A549 (cell line): ENCODE results near the gene EHD2. TPM values are rescaled to one million over a fixed set of nuclear protein-coding genes. Genes with fewer than 3 reads are reported as not detected.

ENCODE experiments used
- ATAC-seq, 2 experiments: fragments of 200-7000 bp in 1 of 2; fragments of >200 bp in 1 of 2; cut with Nextera tagmentation in 1 of 2; cut with Tn5 transposase in 1 of 2; 3 replicates each; pipeline versions ENCODE4 v1.8.0 to v1.9.1; 2018 to 2020; ENCODE audit warnings: mild to moderate bottlenecking in 1 of 2, moderate library complexity in 1 of 2
- CTCF ChIA-PET: fragments of 300-600 bp; sonication (Branson Sonifier 250); formaldehyde crosslinking; extraction: SDS; loops from one replicate; lab custom pipeline; 2021; ENCODE audit warnings: antibody characterized with exemption, inconsistent platforms; lab: Yijun Ruan, JAX
- POLR2A ChIA-PET: fragments of 350-600 bp; formaldehyde crosslinking; extraction: SDS; loops from one replicate; lab custom pipeline; 2021; ENCODE audit warnings: antibody characterized with exemption, inconsistent platforms; lab: Yijun Ruan, JAX
- DNase-seq, 2 experiments: peaks; one replicate each; pipeline versions ENCODE4 v3.0.0 to v3.0.0-alpha.2; 2011 to 2016; ENCODE audit warnings: low read depth in 1 of 2, low spot score in 1 of 2
- FAIRE-seq: peaks from 2 replicates; lab custom pipeline; 2011; peaks lifted over from hg19 to GRCh38; lab: Jason Lieb, UNC
- H3K27ac ChIP-seq, 2 experiments: fragments of >200 bp; sonication (Bioruptor Twin); formaldehyde crosslinking; 3 replicates each; pipeline ENCODE4 v1.5.1; 2016 to 2017
- H3K4me1 ChIP-seq: fragments of >200 bp; sonication (Bioruptor Twin); formaldehyde crosslinking; 3 replicates; pipeline ENCODE4 v1.6.1; 2016
- H3K4me2 ChIP-seq: fragments of >200 bp; sonication (Bioruptor Twin); formaldehyde crosslinking; 3 replicates; pipeline ENCODE4 v1.6.1; 2016
- H3K4me3 ChIP-seq: fragments of >200 bp; sonication (Bioruptor Twin); formaldehyde crosslinking; 3 replicates; pipeline ENCODE4 v1.5.1; 2016
- H3K9me3 ChIP-seq: fragments of >200 bp; sonication (Bioruptor Twin); formaldehyde crosslinking; 3 replicates; pipeline ENCODE4 v1.6.1; 2016
- CBX2 ChIP-seq: fragments of 200-600 bp; sonication (generic); IDR thresholded peaks from 2 replicates; pipeline ENCODE4 v1.6.1; 2016; ENCODE audit warnings: low read depth, mild to moderate bottlenecking, borderline replicate concordance
- CBX8 ChIP-seq: fragments of 200-600 bp; sonication (generic); IDR thresholded peaks from 2 replicates; pipeline ENCODE4 v1.6.1; 2016
- CHD2 ChIP-seq: fragments of 150-350 bp; IDR thresholded peaks from 2 replicates; pipeline ENCODE4 v1.6.1; 2014; ENCODE audit warnings: low read length; ENCODE audit not compliant: partially characterized antibody
- CHD4 ChIP-seq: fragments of 200-600 bp; sonication (generic); IDR thresholded peaks from 2 replicates; pipeline ENCODE4 v1.6.1; 2016; ENCODE audit warnings: antibody characterized with exemption, mild to moderate bottlenecking, borderline replicate concordance
- EHF ChIP-seq: fragments of 250-450 bp; sonication (Bioruptor Pico); IDR thresholded peaks from 2 replicates; pipeline ENCODE4 v1.5.0; 2020; ENCODE audit warnings: mild to moderate bottlenecking
- EP300 ChIP-seq, 2 experiments: fragments of >200 bp; sonication (Bioruptor Twin); formaldehyde crosslinking; IDR thresholded peaks; 2 replicates in 1 of 2; 3 replicates in 1 of 2; pipeline ENCODE4 v1.6.1; 2016 to 2017
- ESRRA ChIP-seq: fragments of 150-350 bp; IDR thresholded peaks from 2 replicates; pipeline ENCODE4 v1.6.1; 2014; ENCODE audit warnings: mild to moderate bottlenecking, low read length, borderline replicate concordance
- FOSB ChIP-seq: fragments of 250-450 bp; sonication (Bioruptor Pico); IDR thresholded peaks from 2 replicates; pipeline ENCODE4 v1.5.0; 2020; ENCODE audit warnings: mild to moderate bottlenecking, moderate library complexity
- FOSL2 ChIP-seq, 2 experiments: fragments of 450-650 bp in 1 of 2; fragments of >200 bp in 1 of 2; sonication (Bioruptor Twin) in 1 of 2; formaldehyde crosslinking; IDR thresholded peaks; 2 replicates each; pipeline versions ENCODE4 v1.5.0 to v1.6.1; 2016 to 2020; ENCODE audit warnings: mild to moderate bottlenecking in 1 of 2, moderate library complexity in 1 of 2
- HOXB5 ChIP-seq: fragments of 250-450 bp; sonication (Bioruptor Pico); IDR thresholded peaks from 2 replicates; pipeline ENCODE4 v1.5.0; 2020; ENCODE audit warnings: mild to moderate bottlenecking, moderate library complexity
- JUNB ChIP-seq: fragments of >200 bp; sonication (Bioruptor Twin); formaldehyde crosslinking; IDR thresholded peaks from 2 replicates; pipeline ENCODE4 v1.6.1; 2016
- KDM1A ChIP-seq: fragments of 200-600 bp; sonication (generic); IDR thresholded peaks from 2 replicates; pipeline ENCODE4 v1.6.1; 2016; ENCODE audit warnings: low read depth, mild to moderate bottlenecking
- MAFK ChIP-seq: fragments of 450-650 bp; IDR thresholded peaks from 2 replicates; pipeline ENCODE4 v1.6.1; 2014; ENCODE audit not compliant: partially characterized antibody
- MAX ChIP-seq: IDR thresholded peaks from 2 replicates; pipeline ENCODE4 v1.6.1; 2012
- NFE2L2 ChIP-seq: fragments of 150-350 bp; conservative IDR thresholded peaks from 2 replicates; pipeline ENCODE4 v1.6.1; 2014; ENCODE audit warnings: low read length
- NR3C1 ChIP-seq: fragments of >200 bp; sonication (Bioruptor Twin); formaldehyde crosslinking; IDR thresholded peaks from 3 replicates; pipeline ENCODE4 v1.6.1; 2017
- POLR2A ChIP-seq: IDR thresholded peaks from 2 replicates; pipeline ENCODE4 v1.6.1; 2012; ENCODE audit warnings: mild to moderate bottlenecking, low read length
- RNF2 ChIP-seq: fragments of 200-600 bp; sonication (generic); IDR thresholded peaks from 2 replicates; pipeline ENCODE4 v1.6.1; 2016; ENCODE audit warnings: low read depth, mild to moderate bottlenecking, antibody characterized with exemption, moderate library complexity, borderline replicate concordance
- SMC3 ChIP-seq: fragments of >200 bp; sonication (Bioruptor Twin); formaldehyde crosslinking; IDR thresholded peaks from 3 replicates; pipeline ENCODE4 v1.6.1; 2018; ENCODE audit warnings: inconsistent platforms
- SREBF2 ChIP-seq: fragments of 450-650 bp; IDR thresholded peaks from 2 replicates; pipeline ENCODE4 v1.6.1; 2014; ENCODE audit warnings: mild to moderate bottlenecking, moderate library complexity
- TFCP2L1 ChIP-seq: fragments of 250-450 bp; sonication (Bioruptor Pico); IDR thresholded peaks from 2 replicates; pipeline ENCODE4 v1.5.0; 2021; ENCODE audit warnings: mild to moderate bottlenecking
- ZFP36 ChIP-seq: fragments of 450-650 bp; IDR thresholded peaks from 2 replicates; pipeline ENCODE4 v1.6.1; 2014; ENCODE audit warnings: borderline replicate concordance; ENCODE audit not compliant: partially characterized antibody
- ZNF302 ChIP-seq: fragments of 250-450 bp; sonication (Bioruptor Pico); IDR thresholded peaks from 2 replicates; pipeline ENCODE4 v1.9.0; 2021; ENCODE audit warnings: inconsistent platforms, mild to moderate bottlenecking, moderate library complexity
- WGBS: methylation state at CpG from one replicate; pipeline ENCODE4 v1.1.6; 2017; ENCODE audit errors: missing lambda C conversion rate; 5-methylcytosine and 5-hydroxymethylcytosine counted together
- polyA plus RNA-seq, 4 experiments: library from polyadenylated mRNA; depleted of rRNA in 3 of 4; stranded (reverse); fragments of >200 nt; fragmentation: RNase III in 1 of 4; extraction: RNeasy Plus Mini Kit Qiagen cat#74134 plus additional on column Dnase treatment in 1 of 4; gene quantifications; 2 replicates in 3 of 4; 3 replicates in 1 of 4; pipeline ENCODE4 v1.2.3, GENCODE V29; 2011 to 2017
- TF ChIP-seq, protein P1 (sequence below): fragments of >200 bp; sonication (Bioruptor Twin); formaldehyde crosslinking; IDR thresholded peaks from 3 replicates; pipeline ENCODE4 v1.6.1; 2016
- TF ChIP-seq, protein P2 (sequence below): fragments of 250-450 bp; sonication (Bioruptor Pico); IDR thresholded peaks from 2 replicates; pipeline ENCODE4 v1.5.0; 2021; ENCODE audit warnings: mild to moderate bottlenecking, moderate library complexity, borderline replicate concordance
- TF ChIP-seq, protein P3 (sequence below): fragments of 250-450 bp; sonication (Bioruptor Pico); IDR thresholded peaks from 2 replicates; pipeline ENCODE4 v1.5.0; 2020; ENCODE audit warnings: low read depth, mild to moderate bottlenecking, moderate library complexity

The EHD2 gene
- polyA plus RNA-seq, 2 of the 4 experiments (the other 2 are of a cell fraction) = 32.3 to 105 TPM

DNA sequence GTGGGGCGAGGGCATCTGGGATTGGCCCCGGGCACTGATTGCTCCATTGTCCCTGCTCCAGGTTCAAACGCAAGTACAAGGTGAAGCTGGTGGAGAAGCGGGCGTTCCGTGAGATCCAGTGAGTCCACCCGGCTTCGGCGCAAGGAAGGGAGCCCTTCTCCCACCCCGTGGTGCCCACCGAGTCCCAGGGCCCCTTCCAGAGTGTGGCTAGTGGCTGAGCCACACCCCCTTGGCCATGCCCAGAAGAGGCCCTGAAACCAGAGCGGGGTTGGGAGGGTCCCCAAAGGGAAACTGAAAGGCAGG lies 43.4 kb downstream of the EHD2 start:
- TF ChIP-seq FOSB (CRISPR knock-in tag) (no peak), CHD2 (no peak), ZFP36 (no peak), MAFK (no peak), MAX (no peak), EP300 (IDR thresholded peaks at IDR 0.05) (no peak), CHD4 (no peak), NR3C1 (no peak)
- TF ChIP-seq, protein P1, sequence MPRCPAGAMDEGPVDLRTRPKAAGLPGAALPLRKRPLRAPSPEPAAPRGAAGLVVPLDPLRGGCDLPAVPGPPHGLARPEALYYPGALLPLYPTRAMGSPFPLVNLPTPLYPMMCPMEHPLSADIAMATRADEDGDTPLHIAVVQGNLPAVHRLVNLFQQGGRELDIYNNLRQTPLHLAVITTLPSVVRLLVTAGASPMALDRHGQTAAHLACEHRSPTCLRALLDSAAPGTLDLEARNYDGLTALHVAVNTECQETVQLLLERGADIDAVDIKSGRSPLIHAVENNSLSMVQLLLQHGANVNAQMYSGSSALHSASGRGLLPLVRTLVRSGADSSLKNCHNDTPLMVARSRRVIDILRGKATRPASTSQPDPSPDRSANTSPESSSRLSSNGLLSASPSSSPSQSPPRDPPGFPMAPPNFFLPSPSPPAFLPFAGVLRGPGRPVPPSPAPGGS = no peak
- no peak overlapping the region for H3K4me3 ChIP-seq
- no peak for FAIRE-seq
- H3K4me1 ChIP-seq = no peaks in the 10 kb centered on the region; the same call in 2 of the 3 replicates
- no peak; a peak in 1 of 6 replicates for ATAC-seq
- H3K9me3 ChIP-seq = no peaks in the 10 kb centered on the region
- CTCF ChIA-PET = interaction anchor here (0.8 to 42.0 kb wide), 7 partner anchors 9 to 48 kb away, joined by 4 to 1389 read pairs (median 16); partner anchors contain the start of gene EHD2
- no peak overlapping the region for H3K4me2 ChIP-seq
- DNase-seq = no peak
- 92% methylated on average over 12 of the region's 12 CpGs for WGBS
- H3K27ac ChIP-seq = no peak overlapping the region
- POLR2A ChIA-PET = interaction anchor here (0.5 to 1.1 kb wide), 2 partner anchors 11 to 342 kb away, joined by 3 read pairs; partner anchors contain the start of gene NOP53

DNA sequence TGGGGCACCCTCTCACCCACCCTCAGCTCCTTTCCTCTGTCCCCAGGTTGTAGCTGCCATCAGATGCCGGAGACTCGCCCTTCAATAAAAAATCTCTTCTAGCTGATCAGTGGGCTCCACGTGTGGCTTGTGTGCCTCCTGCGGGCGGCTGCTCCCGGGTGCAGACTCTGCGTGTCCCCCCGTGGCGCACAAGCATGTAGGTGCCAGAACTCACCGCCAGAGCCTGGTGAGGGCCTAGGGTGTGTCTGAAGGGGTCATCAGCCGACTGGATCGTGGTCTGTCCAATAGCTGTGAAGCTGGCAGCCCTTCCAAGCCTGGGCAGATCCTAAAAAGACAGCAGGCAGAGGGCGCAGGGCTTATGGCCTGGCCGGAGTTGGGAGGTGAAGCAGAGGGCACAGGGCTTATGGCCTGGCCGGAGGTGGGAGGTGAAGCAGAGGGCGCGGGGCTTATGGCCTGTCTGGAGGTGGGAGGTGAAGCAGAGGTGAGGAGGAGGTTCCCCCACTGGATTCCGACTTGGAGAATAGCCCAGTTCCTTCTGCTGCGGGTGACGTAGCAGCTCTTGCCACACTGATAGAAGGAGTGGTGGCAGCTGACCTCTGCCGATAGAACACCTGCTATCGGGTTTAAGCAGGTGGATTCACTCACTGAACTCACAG lies 43.9 kb downstream of the EHD2 start:
- DNase-seq = no peak
- CTCF ChIA-PET = interaction anchor here (0.9 to 42.0 kb wide), 7 partner anchors 8 to 112 kb away, joined by 4 to 1389 read pairs (median 16); partner anchors contain the start of gene EHD2
- no peak for FAIRE-seq
- POLR2A ChIA-PET = interaction anchor here (0.6 kb wide), 1 partner anchor 33 kb away, joined by 4 read pairs; no protein-coding TSS in a partner anchor
- Histone ChIP-seq H3K4me3 (no peak overlapping the region), H3K4me1 (no peaks in the 10 kb centered on the region; the same call in 2 of the 3 replicates), H3K4me2 (no peak overlapping the region), H3K9me3 (no peaks in the 10 kb centered on the region), H3K27ac (no peak overlapping the region)
- peak; percentile 5 to 11; a peak in 3 of 6 replicates for ATAC-seq
- 91% methylated on average over 18 of the region's 22 CpGs for WGBS
- TF ChIP-seq SMC3 = no peak
- no peak for TF ChIP-seq JUNB
- TF ChIP-seq CHD4 = no peak
- no peak for TF ChIP-seq FOSL2 (IDR thresholded peaks at IDR 0.05)
- TF ChIP-seq FOSL2 (CRISPR knock-in tag; IDR thresholded peaks at IDR 0.05) = no peak
- TF ChIP-seq ZNF302 (CRISPR knock-in tag) = no peak
- TF ChIP-seq, protein P2, sequence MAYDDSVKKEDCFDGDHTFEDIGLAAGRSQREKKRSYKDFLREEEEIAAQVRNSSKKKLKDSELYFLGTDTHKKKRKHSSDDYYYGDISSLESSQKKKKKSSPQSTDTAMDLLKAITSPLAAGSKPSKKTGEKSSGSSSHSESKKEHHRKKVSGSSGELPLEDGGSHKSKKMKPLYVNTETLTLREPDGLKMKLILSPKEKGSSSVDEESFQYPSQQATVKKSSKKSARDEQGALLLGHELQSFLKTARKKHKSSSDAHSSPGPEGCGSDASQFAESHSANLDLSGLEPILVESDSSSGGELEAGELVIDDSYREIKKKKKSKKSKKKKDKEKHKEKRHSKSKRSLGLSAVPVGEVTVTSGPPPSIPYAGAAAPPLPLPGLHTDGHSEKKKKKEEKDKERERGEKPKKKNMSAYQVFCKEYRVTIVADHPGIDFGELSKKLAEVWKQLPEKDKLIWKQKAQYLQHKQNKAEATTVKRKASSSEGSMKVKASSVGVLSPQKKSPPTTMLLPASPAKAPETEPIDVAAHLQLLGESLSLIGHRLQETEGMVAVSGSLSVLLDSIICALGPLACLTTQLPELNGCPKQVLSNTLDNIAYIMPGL (CRISPR knock-in tag) = no peak
- TF ChIP-seq HOXB5 (CRISPR knock-in tag) = no peak
- TF ChIP-seq ESRRA = no peak
- TF ChIP-seq POLR2A = no peak
- TF ChIP-seq KDM1A = no peak
- no peak for TF ChIP-seq NFE2L2
- no peak for TF ChIP-seq SREBF2
- TF ChIP-seq CBX8 = no peak
- TF ChIP-seq RNF2 = no peak
- TF ChIP-seq EP300 (IDR thresholded peaks at IDR 0.05) = no peak
- no peak for TF ChIP-seq CBX2
- TF ChIP-seq, protein P3, sequence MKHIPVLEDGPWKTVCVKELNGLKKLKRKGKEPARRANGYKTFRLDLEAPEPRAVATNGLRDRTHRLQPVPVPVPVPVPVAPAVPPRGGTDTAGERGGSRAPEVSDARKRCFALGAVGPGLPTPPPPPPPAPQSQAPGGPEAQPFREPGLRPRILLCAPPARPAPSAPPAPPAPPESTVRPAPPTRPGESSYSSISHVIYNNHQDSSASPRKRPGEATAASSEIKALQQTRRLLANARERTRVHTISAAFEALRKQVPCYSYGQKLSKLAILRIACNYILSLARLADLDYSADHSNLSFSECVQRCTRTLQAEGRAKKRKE (CRISPR knock-in tag) = no peak
- no peak for TF ChIP-seq TFCP2L1 (CRISPR knock-in tag)
- TF ChIP-seq EHF = no peak
